Fibroblast of mammary gland (primary cell): ENCODE measurements around the gene NTM.

Experiments
- DNase-seq: peaks from one replicate; pipeline ENCODE4 v3.0.0-alpha.2; 2010; ENCODE audit warnings: low read depth
- H3K4me3 ChIP-seq: 2 replicates; pipeline ENCODE4 v1.5.1; 2011; ENCODE audit warnings: low read depth, mild to moderate bottlenecking, low read length, moderate library complexity; ENCODE audit not compliant: control insufficient read depth
- CTCF ChIP-seq: conservative IDR thresholded peaks from 2 replicates; pipeline ENCODE4 v1.5.1; 2011; ENCODE audit warnings: low read depth, low read length, inconsistent platforms; ENCODE audit not compliant: control insufficient read depth, insufficient read depth

The NTM gene

GRCh38 chr11:131658952-131659351 lies 288.5 kb downstream of the NTM start:
- TF ChIP-seq CTCF, result no peak
- DNase-seq, result no peak
- H3K4me3 ChIP-seq, result no peak overlapping the region

DNA sequence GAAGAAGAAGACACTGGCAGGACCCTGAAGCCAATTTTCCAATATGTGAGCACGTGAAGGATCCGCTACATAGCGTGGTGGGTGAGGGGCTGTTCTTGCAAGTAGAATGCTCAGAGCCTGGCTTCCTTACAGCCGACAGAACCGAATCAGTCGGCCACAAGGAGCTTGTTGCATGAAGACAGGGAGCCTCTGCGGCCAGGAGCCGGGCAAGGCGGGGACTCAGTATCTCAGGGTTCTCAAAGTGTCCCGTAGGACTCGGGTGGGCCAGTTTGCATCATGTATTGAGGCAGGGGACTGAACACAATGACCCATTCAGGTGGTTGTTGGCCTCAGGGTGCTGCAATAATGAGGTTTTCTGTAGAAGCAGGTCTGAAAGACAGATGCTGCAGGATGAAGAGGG lies 289.5 kb downstream of the NTM start:
- no peak for DNase-seq
- no peak overlapping the region for H3K4me3 ChIP-seq
- no peak for TF ChIP-seq CTCF

DNA sequence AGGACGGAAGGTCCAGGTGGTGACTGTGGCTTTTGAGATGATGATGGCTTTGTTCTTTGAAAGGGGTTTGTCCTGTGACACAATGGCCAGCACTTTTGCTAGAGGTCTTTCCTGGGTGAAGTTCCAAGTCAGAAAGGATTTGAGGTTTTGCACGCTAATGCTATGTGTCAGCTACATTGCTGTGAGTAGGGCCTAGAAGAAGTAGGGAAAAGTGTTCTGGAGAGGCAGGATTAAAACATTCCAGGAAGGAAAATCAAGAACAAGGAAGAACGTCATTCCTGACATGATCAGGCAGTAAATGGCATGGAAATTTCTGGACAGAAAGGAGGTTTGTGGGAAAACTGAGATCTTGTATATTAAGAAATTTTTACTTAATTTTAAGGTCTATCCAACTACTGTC lies 290.7 kb downstream of the NTM start:
- TF ChIP-seq CTCF, result no peak
- no peak overlapping the region for H3K4me3 ChIP-seq
- DNase-seq, result peak; percentile 8

GRCh38 chr11:131662317-131662972 lies 292.0 kb downstream of the NTM start:
- DNase-seq, result no peak
- H3K4me3 ChIP-seq, result no peak overlapping the region
- no peak for TF ChIP-seq CTCF

GRCh38 chr11:131662993-131663392 lies 292.6 kb downstream of the NTM start:
- no peak overlapping the region for H3K4me3 ChIP-seq
- no peak for DNase-seq
- TF ChIP-seq CTCF, result no peak

GRCh38 chr11:131663405-131664200 lies 293.2 kb downstream of the NTM start:
- no peak for TF ChIP-seq CTCF
- no peak for DNase-seq
- no peak overlapping the region for H3K4me3 ChIP-seq
